Bronchial epithelial cell (primary cell): ENCODE results near the gene KIF21B. TPM values are rescaled to one million over a fixed set of nuclear protein-coding genes. Genes with fewer than 3 reads are reported as not detected.

Experiments used
- DNase-seq: peaks from one replicate; pipeline ENCODE4 v3.0.0-alpha.2; 2010; ENCODE audit warnings: low read depth
- FAIRE-seq: peaks from 2 replicates; lab custom pipeline; 2011; peaks lifted over from hg19 to GRCh38; lab: Jason Lieb, UNC
- H3K27me3 ChIP-seq: 2 replicates; pipeline ENCODE4 v1.5.1; 2011; ENCODE audit warnings: low read length; ENCODE audit not compliant: control insufficient read depth, insufficient read depth
- H3K36me3 ChIP-seq: 2 replicates; pipeline ENCODE4 v1.5.1; 2011; ENCODE audit warnings: low read length; ENCODE audit not compliant: control insufficient read depth, insufficient read depth
- H3K4me3 ChIP-seq: 2 replicates; pipeline ENCODE4 v1.5.1; 2011; ENCODE audit warnings: mild to moderate bottlenecking, low read depth, low read length, control low read depth
- CTCF ChIP-seq: IDR thresholded peaks from 2 replicates; pipeline ENCODE4 v1.5.1; 2011; ENCODE audit warnings: mild to moderate bottlenecking, moderate library complexity, low read length, control low read depth, inconsistent platforms; ENCODE audit not compliant: insufficient read depth, severe bottlenecking
- total RNA-seq: library from RNA; depleted of rRNA; stranded (reverse); fragments of >200 nt; gene quantifications from 2 replicates; pipeline ENCODE4 v1.2.1, GENCODE V29; 2014

Gene KIF21B
- total RNA-seq, 1 donor from 2014 or later = 4.2 TPM

DNA sequence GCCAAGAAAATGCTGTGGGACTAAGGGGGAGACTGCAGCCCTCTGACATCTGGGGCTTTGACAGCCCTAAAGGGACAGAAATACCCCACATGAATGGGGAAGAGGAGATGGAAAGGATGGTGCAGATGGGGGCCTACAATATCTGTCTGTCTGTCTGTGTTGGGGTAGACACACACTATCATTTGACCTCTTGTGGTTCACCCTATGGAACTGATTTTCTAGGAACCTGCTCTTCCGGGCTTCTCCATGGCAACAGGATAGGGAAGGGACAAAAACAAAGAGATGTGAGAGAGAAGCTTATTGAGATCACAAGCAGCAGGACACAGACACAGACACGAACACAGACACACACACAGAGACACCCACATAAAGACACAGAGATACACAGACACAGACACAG lies 17.1 kb downstream of the KIF21B start:
- Histone ChIP-seq H3K27me3 (no peaks in the 10 kb centered on the region), H3K4me3 (no peak overlapping the region), H3K36me3 (no peaks in the 10 kb centered on the region)
- no peak for FAIRE-seq
- DNase-seq = no peak
- no peak for TF ChIP-seq CTCF

DNA sequence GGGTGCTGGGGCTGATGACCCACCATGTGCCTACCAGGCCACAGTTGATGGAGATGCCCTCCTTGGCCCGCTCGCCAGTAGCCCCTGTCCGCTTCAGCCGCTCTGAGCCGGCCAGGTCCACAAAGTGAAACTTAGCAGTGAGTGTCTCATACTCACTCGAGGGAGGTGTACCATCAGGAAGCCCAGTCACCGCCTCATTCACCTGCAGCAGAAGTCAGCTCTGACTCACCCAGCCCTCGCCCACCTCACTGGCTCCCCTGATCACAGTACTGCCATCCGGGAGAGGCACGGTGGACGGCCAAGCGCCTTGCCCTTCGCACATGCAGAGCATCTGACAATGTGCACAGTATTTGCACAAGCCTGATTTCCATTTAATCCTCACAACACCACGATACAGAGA lies 18.8 kb downstream of the KIF21B start:
- FAIRE-seq = peak; percentile 40
- Histone ChIP-seq H3K36me3 (no peaks in the 10 kb centered on the region), H3K4me3 (no peak overlapping the region), H3K27me3 (no peaks in the 10 kb centered on the region)
- peak; percentile 44 for DNase-seq
- TF ChIP-seq CTCF = no peak

GRCh38 chr1:201004154-201004553 lies 19.4 kb downstream of the KIF21B start:
- FAIRE-seq (no peak), DNase-seq (no peak)
- no peaks in the 10 kb centered on the region for H3K27me3 ChIP-seq
- H3K36me3 ChIP-seq = no peaks in the 10 kb centered on the region
- H3K4me3 ChIP-seq = no peak overlapping the region
- TF ChIP-seq CTCF = no peak

DNA sequence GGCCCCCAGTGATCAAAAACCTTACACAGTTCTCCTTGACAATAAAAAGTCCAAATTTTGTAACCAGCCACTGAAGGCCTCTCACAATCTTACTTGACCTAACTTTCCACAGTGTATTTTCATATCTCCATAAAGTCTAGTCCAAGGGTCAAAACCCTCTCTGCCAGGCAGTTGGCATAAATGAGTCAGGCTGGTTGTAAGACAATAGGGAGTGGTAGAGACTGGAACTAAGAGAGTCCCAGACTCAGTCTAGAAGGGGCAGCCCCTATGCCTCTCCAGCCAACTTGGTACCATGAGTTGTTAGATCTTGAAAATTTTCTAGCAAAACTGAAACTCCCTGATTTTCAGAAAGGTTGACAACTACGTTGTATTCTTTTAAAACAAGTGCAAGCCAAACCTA lies 21.0 kb downstream of the KIF21B start:
- Histone ChIP-seq H3K4me3 (no peak overlapping the region), H3K27me3 (no peaks in the 10 kb centered on the region), H3K36me3 (no peaks in the 10 kb centered on the region)
- no peak for FAIRE-seq
- no peak for DNase-seq
- no peak for TF ChIP-seq CTCF

- FAIRE-seq = no peak
- no peak overlapping the region for H3K4me3 ChIP-seq
- TF ChIP-seq CTCF = no peak
- no peak for DNase-seq
- no peaks in the 10 kb centered on the region for H3K27me3 ChIP-seq
- no peaks in the 10 kb centered on the region for H3K36me3 ChIP-seq
Observed at GRCh38 chr1:201001962-201002361, 21.6 kb downstream of the KIF21B start.

DNA sequence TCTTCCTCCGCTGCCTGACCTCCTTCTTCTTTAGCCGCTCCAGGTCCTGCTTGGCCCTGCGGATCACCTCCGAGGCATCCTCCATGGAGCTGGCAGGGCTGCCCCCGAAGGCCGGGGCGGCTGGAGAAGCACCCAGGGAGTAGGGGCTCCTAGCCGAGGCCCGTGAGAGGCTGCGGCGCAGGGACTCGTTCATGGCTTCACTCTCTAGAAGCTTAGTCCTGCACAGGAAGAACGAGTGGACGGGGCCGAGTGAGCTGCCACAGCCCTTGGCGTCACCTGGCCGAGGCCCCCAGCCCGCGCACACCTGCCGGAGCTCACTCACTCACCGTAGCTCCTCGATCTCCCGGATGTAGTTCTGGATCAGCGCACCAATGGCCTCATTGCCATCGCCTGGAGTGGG lies 23.1 kb downstream of the KIF21B start:
- TF ChIP-seq CTCF = no peak
- no peak overlapping the region for H3K4me3 ChIP-seq
- no peaks in the 10 kb centered on the region for H3K27me3 ChIP-seq
- H3K36me3 ChIP-seq = no peaks in the 10 kb centered on the region
- FAIRE-seq = no peak
- no peak for DNase-seq
